Stimulated activated CD8-positive, alpha-beta memory T cell treated with anti-CD3 and anti-CD28 coated beads, Interleukin-12 subunit alpha, Interleukin-12 subunit beta, amount 100 ng/mL, for 1 hour (primary cell): Measurements from ENCODE around the gene CACNB4.

Source experiments
- DNase-seq: peaks from one replicate; pipeline ENCODE4 v3.0.0-alpha.2; 2020; ENCODE audit warnings: low read depth

CACNB4 gene

GRCh38 chr2:151852260-151853069 is 246.4 kb downstream of the CACNB4 start:
- no peak for DNase-seq

GRCh38 chr2:151851761-151852160 is 247.1 kb downstream of the CACNB4 start:
- no peak for DNase-seq

- no peak for DNase-seq
Observed at GRCh38 chr2:151849413-151850010, 249.3 kb downstream of the CACNB4 start.

- DNase-seq = no peak
Observed at GRCh38 chr2:151845884-151846283, 253.0 kb downstream of the CACNB4 start.

- no peak for DNase-seq
Observed at GRCh38 chr2:151845481-151845880, 253.4 kb downstream of the CACNB4 start.

GRCh38 chr2:151844211-151844896 is 254.5 kb downstream of the CACNB4 start:
- DNase-seq = no peak

GRCh38 chr2:151843691-151844061 is 255.2 kb downstream of the CACNB4 start:
- DNase-seq = no peak

- no peak for DNase-seq
Observed at GRCh38 chr2:151842830-151843690, 255.8 kb downstream of the CACNB4 start.

- no peak for DNase-seq
Observed at GRCh38 chr2:151841047-151841424, 257.8 kb downstream of the CACNB4 start.

- DNase-seq = no peak
Observed at GRCh38 chr2:151840216-151841046, 258.4 kb downstream of the CACNB4 start.

GRCh38 chr2:151837926-151838325 is 260.9 kb downstream of the CACNB4 start:
- DNase-seq = no peak

- DNase-seq = no peak
Observed at GRCh38 chr2:151833984-151834383, 264.9 kb downstream of the CACNB4 start.

GRCh38 chr2:151830961-151831360 is 267.9 kb downstream of the CACNB4 start:
- DNase-seq = no peak

GRCh38 chr2:151828890-151829324 is 269.9 kb downstream of the CACNB4 start:
- DNase-seq = no peak

- peak; percentile 92 for DNase-seq
Observed at GRCh38 chr2:151828143-151828889, 270.5 kb downstream of the CACNB4 start, which contains the start of gene ARL5A. Gene ARL5A (minus strand): TSS chr2:151828421. CDS start chr2:151828176, 245 bp downstream.

- no peak for DNase-seq
Observed at GRCh38 chr2:151827564-151828142, 271.2 kb downstream of the CACNB4 start.

- no peak for DNase-seq
Observed at GRCh38 chr2:151826737-151827157, 272.1 kb downstream of the CACNB4 start.

GRCh38 chr2:151824886-151825285 is 274.0 kb downstream of the CACNB4 start:
- DNase-seq = no peak

GRCh38 chr2:151823651-151824050 is 275.2 kb downstream of the CACNB4 start:
- no peak for DNase-seq

GRCh38 chr2:151819920-151820319 is 278.9 kb downstream of the CACNB4 start:
- DNase-seq = no peak
